GM12878 (cell line): ENCODE measurements around the gene CD40LG. TPM values are rescaled to one million over a fixed set of nuclear protein-coding genes. Genes with fewer than 3 reads are reported as not detected.

ENCODE experiments used
- ATAC-seq: fragments of 200-7000 bp; cut with Tn5 transposase; 3 replicates; pipeline ENCODE4 v1.9.1; 2020; ENCODE audit warnings: mild to moderate bottlenecking, moderate library complexity
- BruUV-seq: library from RNA; stranded (reverse); fragments of 400-500 nt; replicated peaks from 2 replicates; lab custom pipeline; 2021; lab: Mats Ljungman, UMichigan
- CTCF ChIA-PET: fragments of 300-600 bp; sonication (Branson Sonifier 250); formaldehyde crosslinking; extraction: SDS; loops from one replicate; lab custom pipeline; 2021; ENCODE audit warnings: inconsistent platforms; lab: Yijun Ruan, JAX
- POLR2A ChIA-PET: fragments of 350-600 bp; formaldehyde crosslinking; extraction: SDS; loops from one replicate; lab custom pipeline; 2021; ENCODE audit warnings: inconsistent platforms; lab: Charles Lee
- RAD21 ChIA-PET: fragments of 300-600 bp; sonication (Branson Sonifier 250); formaldehyde crosslinking; loops from one replicate; lab custom pipeline; 2023; ENCODE audit warnings: antibody characterized with exemption; ENCODE audit not compliant: unreplicated experiment; lab: Charles Lee
- SMC1A ChIA-PET: fragments of 300-600 bp; sonication (Branson Sonifier 250); formaldehyde crosslinking; loops from one replicate; lab custom pipeline; 2023; ENCODE audit not compliant: unreplicated experiment, uncharacterized antibody; lab: Charles Lee
- DNase-seq: peaks from one replicate; pipeline ENCODE4 v3.0.0-alpha.2; 2011; ENCODE audit warnings: low read depth, low spot score
- FAIRE-seq: peaks from 3 replicates; lab custom pipeline; 2011; peaks lifted over from hg19 to GRCh38; lab: Jason Lieb, UNC
- H2AFZ ChIP-seq: 2 replicates; pipeline ENCODE4 v1.6.0; 2011; ENCODE audit warnings: low read depth, low read length, control low read depth; ENCODE audit not compliant: control insufficient read depth
- H3K27ac ChIP-seq: 2 replicates; pipeline ENCODE4 v1.5.1; 2011; ENCODE audit warnings: control low read depth; ENCODE audit not compliant: control insufficient read depth, insufficient read depth
- H3K27me3 ChIP-seq, 2 experiments: replicated peaks in 1 of 2; 2 replicates each; pipeline versions ENCODE4 v1.6.0 to v1.6.1; 2011; ENCODE audit warnings: low read length in 1 of 2; ENCODE audit not compliant: control insufficient read depth in 2 of 2, insufficient read depth in 2 of 2
- H3K36me3 ChIP-seq, 2 experiments: 2 replicates each; pipeline ENCODE4 v1.5.1; 2011; ENCODE audit warnings: low read length in 1 of 2; ENCODE audit not compliant: control insufficient read depth in 2 of 2, insufficient read depth in 2 of 2
- H3K4me1 ChIP-seq: 2 replicates; pipeline ENCODE4 v1.6.1; 2011; ENCODE audit warnings: mild to moderate bottlenecking, low read length, moderate library complexity, mixed read lengths; ENCODE audit not compliant: control insufficient read depth, insufficient read depth
- H3K4me2 ChIP-seq: 2 replicates; pipeline ENCODE4 v1.6.0; 2011; ENCODE audit warnings: control low read depth; ENCODE audit not compliant: control insufficient read depth, insufficient read depth
- H3K4me3 ChIP-seq: fragments of 200-600 bp; sonication (generic); 2 replicates; pipeline ENCODE4 v1.5.1; 2016
- H3K79me2 ChIP-seq: 2 replicates; pipeline ENCODE4 v1.6.0; 2011; ENCODE audit warnings: low read length; ENCODE audit not compliant: control insufficient read depth, insufficient read depth
- H3K9ac ChIP-seq: 2 replicates; pipeline ENCODE4 v1.8.0; 2011; ENCODE audit warnings: low read length, control low read depth, mixed read lengths; ENCODE audit not compliant: control insufficient read depth, insufficient read depth
- H3K9me3 ChIP-seq: replicated peaks from 3 replicates; pipeline ENCODE4 v1.5.1; 2011; ENCODE audit warnings: mild to moderate bottlenecking, low read length; ENCODE audit not compliant: control insufficient read depth, insufficient read depth
- H4K20me1 ChIP-seq: 2 replicates; pipeline ENCODE4 v1.6.0; 2011; ENCODE audit not compliant: control insufficient read depth, insufficient read depth
- BCL11A ChIP-seq: IDR thresholded peaks from 2 replicates; pipeline ENCODE4 v1.6.1; 2011; ENCODE audit warnings: low read depth, low read length
- BMI1 ChIP-seq: fragments of 450-650 bp; IDR thresholded peaks from 2 replicates; pipeline ENCODE4 v1.6.1; 2016; ENCODE audit warnings: mild to moderate bottlenecking, moderate library complexity, borderline replicate concordance
- CBX3 ChIP-seq: fragments of 200-600 bp; sonication (generic); IDR thresholded peaks from 2 replicates; pipeline ENCODE4 v1.6.1; 2016; ENCODE audit warnings: low read depth, borderline replicate concordance
- CHD2 ChIP-seq: IDR thresholded peaks from 2 replicates; pipeline ENCODE4 v1.6.1; 2011; ENCODE audit warnings: low read depth, low read length, improper control_type of control experiment, borderline replicate concordance
- CUX1 ChIP-seq: IDR thresholded peaks from 2 replicates; pipeline ENCODE4 v1.6.1; 2012; ENCODE audit warnings: improper control_type of control experiment, low read depth, low read length; ENCODE audit not compliant: insufficient replicate concordance
- DPF2 ChIP-seq: fragments of 450-650 bp; IDR thresholded peaks from 2 replicates; pipeline ENCODE4 v1.6.1; 2017; ENCODE audit warnings: mild to moderate bottlenecking
- MXI1 ChIP-seq: fragments of 150-350 bp; IDR thresholded peaks from 2 replicates; pipeline ENCODE4 v1.6.1; 2011; ENCODE audit warnings: low read depth, mild to moderate bottlenecking, inconsistent platforms, low read length, improper control_type of control experiment
- NKRF ChIP-seq: fragments of 450-650 bp; conservative IDR thresholded peaks from 2 replicates; pipeline ENCODE4 v1.6.1; 2017; ENCODE audit warnings: mild to moderate bottlenecking, moderate library complexity
- REST ChIP-seq: IDR thresholded peaks from 2 replicates; pipeline ENCODE4 v1.6.1; 2012; ENCODE audit warnings: mild to moderate bottlenecking, low read depth, low read length
- SMARCA5 ChIP-seq: fragments of 450-650 bp; IDR thresholded peaks from 2 replicates; pipeline ENCODE4 v1.6.1; 2017; ENCODE audit warnings: mild to moderate bottlenecking
- WGBS: methylation state at CpG from one replicate; pipeline ENCODE4 v1.1.6; 2016; ENCODE audit warnings: low lambda C conversion rate; ENCODE audit not compliant: insufficient replicate concordance, insufficient coverage; ENCODE audit errors: missing lambda C conversion rate; 5-methylcytosine and 5-hydroxymethylcytosine counted together
- in situ Hi-C: fragments of 300-500 bp; cut with MboI; formaldehyde crosslinking; loops from 9 replicates; pipeline ENCODE4 v1.14.3; 2018; ENCODE audit warnings: mixed read lengths
- intact Hi-C: fragments of 100-400 bp; cut with micrococcal nuclease; formaldehyde crosslinking; loops from one replicate; pipeline ENCODE4 v1.14.2; 2022; ENCODE audit not compliant: unreplicated experiment
- polyA plus RNA-seq, 11 experiments: library from polyadenylated mRNA; depleted of rRNA in 4 of 11; unstranded in 6 of 11; stranded (reverse) in 5 of 11; fragments of >200 nt; fragmentation: Nextera tagmentation in 4 of 11; fragmentation: Illumina TruSeq in 1 of 11; extraction: Ambion mirVana in 4 of 11; extraction: Trizol in 1 of 11; gene quantifications; 1 replicate in 1 of 11; 2 replicates in 10 of 11; pipeline versions ENCODE4 v1.2.1 to v1.2.3, GENCODE V29; 2011 to 2016; ENCODE audit warnings: inconsistent platforms in 2 of 11, missing spikeins in 2 of 11, low read depth in 1 of 11
- total RNA-seq, 4 experiments: library from RNA; depleted of rRNA in 3 of 4; stranded (reverse); fragments of >200 nt in 3 of 4; fragmentation: Illumina TruSeq in 1 of 4; extraction: Trizol in 1 of 4; gene quantifications; 2 replicates each; pipeline versions ENCODE4 v1.2.1 to v1.2.3, GENCODE V29; 2013 to 2021

Gene CD40LG
- total and polyA plus RNA-seq, 10 of the 15 experiments (the other 5 are each of a cell fraction or from before 2014, with no cell fraction given), result 0.04 to 0.21 (median 0.11) TPM; not detected in 6

GRCh38 chrX:136622568-136622967 lies 25.4 kb upstream of the CD40LG start (continued):
- TF ChIP-seq NKRF (no peak), BCL11A (no peak), BMI1 (no peak)

GRCh38 chrX:136623396-136623795 lies 24.6 kb upstream of the CD40LG start:
- SMC1A ChIA-PET, result interaction anchor here (1.3 kb wide), 1 partner anchor 66 kb away, joined by 4 read pairs; no protein-coding TSS in a partner anchor
- Histone ChIP-seq H3K27ac (no peak overlapping the region), H3K4me1 (peaks cover 10% of the 10 kb centered on the region), H3K4me3 (no peak overlapping the region), H4K20me1 (no peaks in the 10 kb centered on the region), H3K27me3 (no peaks in the 10 kb centered on the region), H2AFZ (no peak overlapping the region), H3K79me2 (no peaks in the 10 kb centered on the region), H3K9me3 (no peaks in the 10 kb centered on the region), H3K36me3 (no peaks in the 10 kb centered on the region), H3K4me2 (no peak overlapping the region), H3K9ac (no peak overlapping the region)
- POLR2A ChIA-PET, result interaction anchor here (1.0 kb wide), 1 partner anchor 12 kb away, joined by 3 read pairs; no protein-coding TSS in a partner anchor
- ATAC-seq (no peak), FAIRE-seq (no peak), DNase-seq (no peak)
- in situ Hi-C loops (no loop called here), intact Hi-C loops (no loop called here)
- CTCF ChIA-PET, result no interaction called here
- RAD21 ChIA-PET, result no interaction called here
- 64% methylated on average over 1 of the region's 1 CpG for WGBS
- BruUV-seq, result no TSS peak
- no peak for TF ChIP-seq REST
- no peak for TF ChIP-seq CHD2
- TF ChIP-seq DPF2, result no peak
- no peak for TF ChIP-seq CUX1
- TF ChIP-seq MXI1, result no peak
- TF ChIP-seq CBX3, result no peak
- TF ChIP-seq SMARCA5, result no peak
